Mucosa of descending colon (tissue), 3 donors: ENCODE data around the gene DNAJC13. TPM values are rescaled to one million over a fixed set of nuclear protein-coding genes. Genes with fewer than 3 reads are reported as not detected.

Source experiments
- ATAC-seq: fragments of 200-7000 bp; cut with Tn5 transposase; one replicate; pipeline ENCODE4 v1.9.1; 2020; ENCODE audit warnings: mild to moderate bottlenecking, moderate library complexity
- DNase-seq, 3 donors: peaks; one replicate each; pipeline ENCODE4 v3.0.0-alpha.2; 2020
- H3K36me3 ChIP-seq: fragments of 200-600 bp; one replicate; pipeline ENCODE4 v1.8.0; 2021; ENCODE audit warnings: low read depth, mild to moderate bottlenecking
- H3K4me1 ChIP-seq: fragments of 200-600 bp; one replicate; pipeline ENCODE4 v1.8.0; 2021; ENCODE audit warnings: low read depth, mild to moderate bottlenecking
- H3K4me3 ChIP-seq: fragments of 200-600 bp; one replicate; pipeline ENCODE4 v1.8.0; 2021; ENCODE audit warnings: mild to moderate bottlenecking
- H3K9me3 ChIP-seq: fragments of 200-600 bp; one replicate; pipeline ENCODE4 v1.8.0; 2021; ENCODE audit warnings: mild to moderate bottlenecking
- intact Hi-C, 2 donors: fragments of 100-400 bp; cut with DNase I in 1 of 2; cut with micrococcal nuclease in 1 of 2; formaldehyde crosslinking; loops; one replicate each; pipeline versions ENCODE4 v1.11.0 to v1.11.1; 2022; cut with DNase I, micrococcal nuclease
- total RNA-seq, 3 donors: library from RNA; stranded (reverse); fragmentation: NEBNext Ultra II Directional in 2 of 3; extraction: Animal tissue kit (Norgen Biotek cat#: 25700) in 2 of 3; gene quantifications; one replicate each; pipeline versions ENCODE4 v1.2.1 to v1.2.4, GENCODE V29; 2021 to 2023
- TF ChIP-seq, protein P1 (sequence below): fragments of 200-600 bp; IDR thresholded peaks from one replicate; pipeline ENCODE4 v1.8.0; 2022; ENCODE audit warnings: antibody characterized with exemption, mild to moderate bottlenecking
- donor health status: DM: no; HTN: no; CAD: no; lungs with moderate emphysema.
- donor health status: DM: no; HTN: no; CAD: no.
- donor health status: DM: no; HTN: yes; CAD: no.

DNAJC13 gene
- total RNA-seq, 3 donors from 2014 or later = 47.6 to 62.0 (median 60.4) TPM

GRCh38 chr3:132587401-132587800, 170.1 kb downstream of the DNAJC13 start:
- Histone ChIP-seq H3K9me3 (no peaks in the 10 kb centered on the region), H3K4me1 (no peaks in the 10 kb centered on the region), H3K4me3 (no peak overlapping the region), H3K36me3 (no peaks in the 10 kb centered on the region)
- ATAC-seq (no peak), DNase-seq (no peak)
- TF ChIP-seq, protein P1, sequence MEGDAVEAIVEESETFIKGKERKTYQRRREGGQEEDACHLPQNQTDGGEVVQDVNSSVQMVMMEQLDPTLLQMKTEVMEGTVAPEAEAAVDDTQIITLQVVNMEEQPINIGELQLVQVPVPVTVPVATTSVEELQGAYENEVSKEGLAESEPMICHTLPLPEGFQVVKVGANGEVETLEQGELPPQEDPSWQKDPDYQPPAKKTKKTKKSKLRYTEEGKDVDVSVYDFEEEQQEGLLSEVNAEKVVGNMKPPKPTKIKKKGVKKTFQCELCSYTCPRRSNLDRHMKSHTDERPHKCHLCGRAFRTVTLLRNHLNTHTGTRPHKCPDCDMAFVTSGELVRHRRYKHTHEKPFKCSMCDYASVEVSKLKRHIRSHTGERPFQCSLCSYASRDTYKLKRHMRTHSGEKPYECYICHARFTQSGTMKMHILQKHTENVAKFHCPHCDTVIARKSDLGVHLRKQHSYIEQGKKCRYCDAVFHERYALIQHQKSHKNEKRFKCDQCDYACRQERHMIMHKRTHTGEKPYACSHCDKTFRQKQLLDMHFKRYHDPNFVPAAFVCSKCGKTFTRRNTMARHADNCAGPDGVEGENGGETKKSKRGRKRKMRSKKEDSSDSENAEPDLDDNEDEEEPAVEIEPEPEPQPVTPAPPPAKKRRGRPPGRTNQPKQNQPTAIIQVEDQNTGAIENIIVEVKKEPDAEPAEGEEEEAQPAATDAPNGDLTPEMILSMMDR = no peak
- intact Hi-C loops = no loop called here

Other genes starting within 250 kb of the DNAJC13 start
- gene ACP3, start 100.1 kb upstream of the DNAJC13 start, total RNA-seq = 10 to 100 TPM in 1 of 3 donors, 1 to 10 TPM in 2; 6.9 to 27.5 (median 9.6) TPM
- 1 to 10 TPM in 2 of 3 donors, under 1 TPM in 1; 0.90 to 3.3 (median 2.2) TPM for gene ACKR4, start 179.8 kb downstream of the DNAJC13 start, total RNA-seq
- 10 to 100 TPM in 1 of 3 donors, 1 to 10 TPM in 2; 7.2 to 19.8 (median 7.4) TPM for gene ACAD11, start 242.3 kb downstream of the DNAJC13 start, total RNA-seq
- 10 to 100 TPM; 29.4 to 30.3 (median 30.0) TPM for gene UBA5, start 242.8 kb downstream of the DNAJC13 start, total RNA-seq